Kidney epithelial cell (primary cell): ENCODE measurements around the gene TP73. TPM values are rescaled to one million over a fixed set of nuclear protein-coding genes. Genes with fewer than 3 reads are reported as not detected.

Experiments
- DNase-seq: peaks from one replicate; pipeline ENCODE4 v3.0.0-alpha.2; 2010; ENCODE audit warnings: low read depth
- H3K27me3 ChIP-seq: 2 replicates; pipeline ENCODE4 v1.6.0; 2011; ENCODE audit warnings: low read length; ENCODE audit not compliant: control insufficient read depth, insufficient read depth
- H3K36me3 ChIP-seq: 2 replicates; pipeline ENCODE4 v1.5.1; 2011; ENCODE audit warnings: low read length; ENCODE audit not compliant: control insufficient read depth, insufficient read depth
- H3K4me3 ChIP-seq: 2 replicates; pipeline ENCODE4 v1.5.1; 2011; ENCODE audit warnings: low read depth, mild to moderate bottlenecking, control low read depth, low read length
- total RNA-seq: library from RNA; depleted of rRNA; stranded (reverse); fragments of >200 nt; gene quantifications from 2 replicates; pipeline ENCODE4 v1.2.3, GENCODE V29; 2015
- TF ChIP-seq, protein P1 (sequence below): IDR thresholded peaks from 2 replicates; pipeline ENCODE4 v1.5.1; 2011; ENCODE audit warnings: mild to moderate bottlenecking, moderate library complexity, low read length, control low read depth, inconsistent platforms; ENCODE audit not compliant: insufficient read depth, poor library complexity, severe bottlenecking

Gene TP73
- total RNA-seq, 1 donor from 2014 or later = 0.04 TPM

DNA sequence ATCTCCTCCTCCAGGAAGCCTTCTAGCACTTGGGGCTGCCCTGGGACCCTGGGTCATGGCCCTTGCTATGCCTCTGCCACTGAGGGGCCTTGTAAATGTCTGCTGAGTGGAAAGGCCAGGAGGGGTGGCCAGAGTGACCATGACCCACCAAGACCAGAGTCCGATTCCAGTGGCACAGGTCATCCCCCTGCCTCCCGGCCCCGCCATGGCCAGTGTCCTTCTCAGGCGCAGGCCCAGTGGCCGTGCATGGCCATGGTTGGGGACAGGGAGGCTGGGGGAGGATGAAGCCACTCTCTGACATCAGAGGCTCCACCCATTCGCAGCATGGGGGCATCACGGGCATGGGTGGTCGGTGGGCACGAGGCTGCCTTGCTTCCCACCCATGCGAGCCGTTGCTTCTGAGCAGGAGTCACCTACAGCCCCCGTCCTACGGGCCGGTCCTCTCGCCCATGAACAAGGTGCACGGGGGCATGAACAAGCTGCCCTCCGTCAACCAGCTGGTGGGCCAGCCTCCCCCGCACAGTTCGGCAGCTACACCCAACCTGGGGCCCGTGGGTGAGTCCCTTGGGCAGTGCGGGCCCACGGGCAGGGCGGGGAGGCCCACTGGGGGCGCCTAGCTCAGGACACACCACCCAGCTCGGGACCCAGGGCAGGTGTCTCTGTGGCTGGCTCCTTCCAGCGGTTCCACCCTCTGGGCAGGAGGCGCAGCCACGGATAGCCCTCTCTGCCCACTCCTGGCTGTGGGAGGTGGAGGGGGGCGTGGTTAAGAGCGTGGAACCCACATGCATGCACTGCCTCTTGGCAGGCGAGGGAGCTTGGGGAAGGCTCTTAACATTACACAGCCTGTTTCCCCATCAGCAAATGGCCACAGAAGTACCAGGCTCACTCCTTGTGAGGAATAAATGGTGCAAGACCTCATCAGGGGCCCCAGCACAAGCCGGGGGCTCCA, 77.6 kb downstream of the TP73 start:
- Histone ChIP-seq H3K27me3 (peaks cover 41% of the 10 kb centered on the region), H3K4me3 (no peak overlapping the region), H3K36me3 (no peaks in the 10 kb centered on the region)
- TF ChIP-seq, protein P1, sequence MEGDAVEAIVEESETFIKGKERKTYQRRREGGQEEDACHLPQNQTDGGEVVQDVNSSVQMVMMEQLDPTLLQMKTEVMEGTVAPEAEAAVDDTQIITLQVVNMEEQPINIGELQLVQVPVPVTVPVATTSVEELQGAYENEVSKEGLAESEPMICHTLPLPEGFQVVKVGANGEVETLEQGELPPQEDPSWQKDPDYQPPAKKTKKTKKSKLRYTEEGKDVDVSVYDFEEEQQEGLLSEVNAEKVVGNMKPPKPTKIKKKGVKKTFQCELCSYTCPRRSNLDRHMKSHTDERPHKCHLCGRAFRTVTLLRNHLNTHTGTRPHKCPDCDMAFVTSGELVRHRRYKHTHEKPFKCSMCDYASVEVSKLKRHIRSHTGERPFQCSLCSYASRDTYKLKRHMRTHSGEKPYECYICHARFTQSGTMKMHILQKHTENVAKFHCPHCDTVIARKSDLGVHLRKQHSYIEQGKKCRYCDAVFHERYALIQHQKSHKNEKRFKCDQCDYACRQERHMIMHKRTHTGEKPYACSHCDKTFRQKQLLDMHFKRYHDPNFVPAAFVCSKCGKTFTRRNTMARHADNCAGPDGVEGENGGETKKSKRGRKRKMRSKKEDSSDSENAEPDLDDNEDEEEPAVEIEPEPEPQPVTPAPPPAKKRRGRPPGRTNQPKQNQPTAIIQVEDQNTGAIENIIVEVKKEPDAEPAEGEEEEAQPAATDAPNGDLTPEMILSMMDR = no peak
- no peak for DNase-seq

DNA sequence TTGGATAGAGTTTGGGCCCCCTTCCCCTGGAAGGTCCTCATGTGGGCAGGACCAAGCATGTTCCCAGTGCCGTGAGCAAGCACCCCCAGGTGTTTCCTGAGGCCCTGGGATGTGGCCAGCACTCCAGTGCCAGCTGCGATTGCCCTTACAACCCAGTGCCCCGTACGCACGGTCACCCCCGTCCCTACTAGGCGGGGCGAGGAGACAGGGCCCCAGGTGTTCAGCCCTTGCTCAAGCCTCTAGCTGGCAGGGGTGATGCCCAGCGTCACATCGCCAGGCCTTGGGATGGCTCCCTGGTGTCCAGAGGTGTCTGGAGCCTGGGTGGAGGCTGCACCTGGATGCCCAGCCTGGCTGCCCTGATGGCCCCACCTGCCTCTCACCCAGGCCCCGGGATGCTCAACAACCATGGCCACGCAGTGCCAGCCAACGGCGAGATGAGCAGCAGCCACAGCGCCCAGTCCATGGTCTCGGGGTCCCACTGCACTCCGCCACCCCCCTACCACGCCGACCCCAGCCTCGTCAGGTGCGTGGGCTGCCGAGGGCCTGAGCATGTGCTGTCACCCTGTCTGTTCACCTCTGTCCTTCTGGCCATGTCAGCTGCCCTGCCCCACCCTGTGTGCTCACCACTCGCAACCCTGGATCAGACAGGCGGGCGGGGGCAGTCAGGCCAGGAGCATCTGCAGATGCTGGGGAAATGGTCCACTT, 78.4 kb downstream of the TP73 start:
- Histone ChIP-seq H3K4me3 (no peak overlapping the region), H3K27me3 (peaks cover 41% of the 10 kb centered on the region), H3K36me3 (no peaks in the 10 kb centered on the region)
- TF ChIP-seq, protein P1 = no peak
- no peak for DNase-seq

DNA sequence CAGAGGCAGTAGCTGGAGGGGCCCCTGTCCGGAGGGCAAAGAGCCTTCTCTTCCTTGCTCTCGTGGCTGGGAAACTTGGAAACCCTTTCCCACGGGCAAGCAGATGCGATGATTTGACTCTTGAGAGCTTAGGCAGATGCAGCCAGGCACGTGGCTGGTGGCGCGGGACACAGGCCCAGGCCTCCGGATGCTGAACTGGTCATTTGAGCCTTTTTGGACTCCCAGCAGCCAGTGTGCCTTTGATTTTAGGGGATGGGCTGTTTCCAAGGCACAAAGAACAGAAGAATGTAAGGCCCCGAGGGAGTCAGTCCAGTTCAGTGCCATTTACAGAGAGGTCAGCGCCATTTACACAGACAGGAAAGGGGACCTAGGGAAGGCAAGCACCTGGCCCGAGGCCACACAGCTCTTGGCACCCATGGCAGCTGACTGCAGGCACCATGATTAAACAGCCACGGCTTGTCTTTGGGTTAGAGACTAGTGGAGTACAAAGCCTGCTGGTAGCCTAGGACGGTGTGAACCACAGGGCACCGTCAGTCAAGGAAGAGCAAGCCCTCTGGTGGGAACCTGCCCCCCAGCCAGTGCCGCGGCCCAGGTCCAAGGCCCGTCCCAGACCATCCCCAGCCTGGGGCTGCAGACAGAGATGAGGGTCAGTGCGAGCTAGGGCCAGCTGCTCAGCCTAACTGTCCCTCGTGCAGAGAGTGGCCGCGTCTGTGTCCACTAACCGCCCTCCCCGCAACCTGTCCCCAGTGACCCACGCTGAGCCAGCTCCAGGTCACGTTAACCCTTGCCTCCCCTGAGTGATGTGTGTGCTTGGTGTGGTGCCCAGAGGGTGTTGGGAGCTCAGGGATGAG, 79.5 kb downstream of the TP73 start:
- DNase-seq = no peak
- Histone ChIP-seq H3K27me3 (peaks cover 41% of the 10 kb centered on the region), H3K4me3 (no peak overlapping the region), H3K36me3 (no peaks in the 10 kb centered on the region)
- TF ChIP-seq, protein P1 = no peak

DNA sequence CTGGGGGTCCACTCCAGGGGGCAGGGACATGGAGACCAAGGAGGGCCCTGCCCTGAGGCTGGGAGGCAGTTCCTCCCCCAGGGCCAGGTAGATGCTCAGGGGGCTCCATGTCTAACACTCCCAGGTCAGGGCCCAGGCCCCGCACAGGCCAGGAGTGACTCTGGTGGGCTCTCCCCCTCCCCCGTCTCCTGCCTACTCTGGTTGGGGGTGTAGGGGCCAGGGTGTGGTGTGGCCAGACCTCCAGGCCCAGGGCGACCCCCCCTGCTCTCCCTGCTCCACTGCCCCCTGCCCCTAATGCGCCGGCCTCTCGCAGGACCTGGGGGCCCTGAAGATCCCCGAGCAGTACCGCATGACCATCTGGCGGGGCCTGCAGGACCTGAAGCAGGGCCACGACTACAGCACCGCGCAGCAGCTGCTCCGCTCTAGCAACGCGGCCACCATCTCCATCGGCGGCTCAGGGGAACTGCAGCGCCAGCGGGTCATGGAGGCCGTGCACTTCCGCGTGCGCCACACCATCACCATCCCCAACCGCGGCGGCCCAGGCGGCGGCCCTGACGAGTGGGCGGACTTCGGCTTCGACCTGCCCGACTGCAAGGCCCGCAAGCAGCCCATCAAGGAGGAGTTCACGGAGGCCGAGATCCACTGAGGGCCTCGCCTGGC, 80.2 kb downstream of the TP73 start:
- Histone ChIP-seq H3K36me3 (no peaks in the 10 kb centered on the region), H3K4me3 (no peak overlapping the region), H3K27me3 (peaks cover 37% of the 10 kb centered on the region)
- no peak for DNase-seq
- TF ChIP-seq, protein P1 = no peak

DNA sequence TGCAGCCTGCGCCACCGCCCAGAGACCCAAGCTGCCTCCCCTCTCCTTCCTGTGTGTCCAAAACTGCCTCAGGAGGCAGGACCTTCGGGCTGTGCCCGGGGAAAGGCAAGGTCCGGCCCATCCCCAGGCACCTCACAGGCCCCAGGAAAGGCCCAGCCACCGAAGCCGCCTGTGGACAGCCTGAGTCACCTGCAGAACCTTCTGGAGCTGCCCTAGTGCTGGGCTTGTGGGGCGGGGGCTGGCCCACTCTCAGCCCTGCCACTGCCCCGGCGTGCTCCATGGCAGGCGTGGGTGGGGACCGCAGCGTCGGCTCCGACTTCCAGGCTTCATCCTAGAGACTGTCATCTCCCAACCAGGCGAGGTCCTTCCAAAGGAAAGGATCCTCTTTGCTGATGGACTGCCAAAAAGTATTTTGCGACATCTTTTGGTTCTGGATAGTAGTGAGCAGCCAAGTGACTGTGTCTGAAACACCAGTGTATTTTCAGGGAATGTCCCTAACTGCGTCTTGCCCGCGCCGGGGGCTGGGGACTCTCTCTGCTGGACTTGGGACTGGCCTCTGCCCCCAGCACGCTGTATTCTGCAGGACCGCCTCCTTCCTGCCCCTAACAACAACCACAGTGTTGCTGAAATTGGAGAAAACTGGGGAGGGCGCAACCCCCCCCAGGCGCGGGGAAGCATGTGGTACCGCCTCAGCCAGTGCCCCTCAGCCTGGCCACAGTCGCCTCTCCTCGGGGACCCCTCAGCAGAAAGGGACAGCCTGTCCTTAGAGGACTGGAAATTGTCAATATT, 81.0 kb downstream of the TP73 start:
- TF ChIP-seq, protein P1 = no peak
- DNase-seq = no peak
- Histone ChIP-seq H3K27me3 (peaks cover 31% of the 10 kb centered on the region), H3K36me3 (no peaks in the 10 kb centered on the region), H3K4me3 (no peak overlapping the region)
